Spleen (tissue), 11 donors: Measurements from ENCODE around the gene MED13L. TPM values are rescaled to one million over a fixed set of nuclear protein-coding genes. Genes with fewer than 3 reads are reported as not detected.

Experiments
- DNase-seq: peaks from one replicate; pipeline ENCODE4 v3.0.0-alpha.2; 2020
- H3K27ac ChIP-seq, 8 donors: fragments of 200-600 bp; sonication (generic) in 7 of 8; 1 replicate in 4 of 8; 2 replicates in 4 of 8; pipeline versions ENCODE4 v1.5.0 to v1.8.0; 2016 to 2021; ENCODE audit warnings: inconsistent platforms in 4 of 8, mild to moderate bottlenecking in 4 of 8, moderate library complexity in 1 of 8
- H3K27me3 ChIP-seq, 7 donors: fragments of 200-600 bp; sonication (generic) in 6 of 7; replicated peaks in 1 of 7; 1 replicate in 4 of 7; 2 replicates in 3 of 7; pipeline versions ENCODE4 v1.5.0 to v1.8.0; 2016 to 2021; ENCODE audit warnings: inconsistent platforms in 3 of 7, mild to moderate bottlenecking in 1 of 7
- H3K36me3 ChIP-seq, 6 donors: fragments of 200-600 bp; sonication (generic) in 5 of 6; 1 replicate in 4 of 6; 2 replicates in 2 of 6; pipeline versions ENCODE4 v1.5.0 to v1.8.0; 2016 to 2021; ENCODE audit warnings: inconsistent platforms in 2 of 6
- H3K4me1 ChIP-seq, 6 donors: fragments of 200-600 bp; sonication (generic) in 5 of 6; 1 replicate in 3 of 6; 2 replicates in 3 of 6; pipeline versions ENCODE4 v1.5.0 to v1.8.0; 2016 to 2021; ENCODE audit warnings: inconsistent platforms in 3 of 6
- H3K4me3 ChIP-seq, 8 donors: fragments of 200-600 bp; sonication (generic) in 7 of 8; 1 replicate in 4 of 8; 2 replicates in 4 of 8; pipeline versions ENCODE4 v1.5.0 to v1.8.0; 2016 to 2021; ENCODE audit warnings: inconsistent platforms in 4 of 8, mild to moderate bottlenecking in 4 of 8, moderate library complexity in 2 of 8
- H3K9me3 ChIP-seq, 8 donors: fragments of 200-600 bp; sonication (generic) in 7 of 8; 1 replicate in 4 of 8; 2 replicates in 4 of 8; pipeline versions ENCODE4 v1.5.0 to v1.8.0; 2016 to 2021; ENCODE audit warnings: inconsistent platforms in 4 of 8
- CTCF ChIP-seq, 11 experiments: fragments of 200-600 bp in 7 of 11; fragments of 450-650 bp in 4 of 11; sonication (generic) in 4 of 11; IDR thresholded peaks in 8 of 11; conservative IDR thresholded peaks in 3 of 11; 1 replicate in 7 of 11; 2 replicates in 4 of 11; pipeline versions ENCODE4 v1.4.0 to v1.8.0; 2016 to 2021; ENCODE audit warnings: antibody characterized with exemption in 11 of 11, inconsistent platforms in 4 of 11, mild to moderate bottlenecking in 1 of 11
- POLR2A ChIP-seq, 3 donors: fragments of 450-650 bp; IDR thresholded peaks; one replicate each; pipeline ENCODE4 v1.5.1; 2017; ENCODE audit warnings: antibody characterized with exemption in 3 of 3, mild to moderate bottlenecking in 1 of 3
- POLR2AphosphoS5 ChIP-seq, 3 donors: sonication (generic); formaldehyde crosslinking; IDR thresholded peaks; one replicate each; pipeline ENCODE4 v1.5.1; 2017; ENCODE audit warnings: antibody characterized with exemption in 3 of 3
- WGBS, 5 donors: extraction: QIAGEN DNeasy Blood & Tissue Kit in 3 of 5; methylation state at CpG; one replicate each; pipeline versions ENCODE4 v1.1.5 to v1.1.7; 2013 to 2018; 5-methylcytosine and 5-hydroxymethylcytosine counted together
- intact Hi-C: fragments of 100-400 bp; cut with DNase I; formaldehyde crosslinking; loops from one replicate; pipeline ENCODE4 v1.15.0; 2023; ENCODE audit warnings: low total_unique reads
- polyA plus RNA-seq, 3 donors: library from polyadenylated mRNA; stranded (reverse); fragments of 200-250 nt; gene quantifications; one replicate each; pipeline ENCODE4 v1.2.1, GENCODE V29; 2013
- total RNA-seq, 7 donors: library from RNA; depleted of rRNA in 3 of 7; stranded (reverse); fragments of >200 nt in 3 of 7; fragmentation: NEBNext Ultra II Directional in 4 of 7; extraction: Animal tissue kit (Norgen Biotek cat#: 25700) in 4 of 7; gene quantifications; one replicate each; pipeline versions ENCODE4 v1.1.0 to v1.2.1, GENCODE V29; 2016 to 2021
- donor health status: healthy with polysubstance abuse.
- donor health status: DM: no; HTN: no; CAD: no; lungs with moderate emphysema.
- donor health status: DM: no; HTN: no; CAD: no.
- donor health status: Bipolar disorder and iron deficiency.
- donor health status: healthy.
- donor health status: DM: no; HTN: no; CAD: no.
- donor health status: DM: yes; HTN: yes; CAD: no.

The MED13L gene
- total and polyA plus RNA-seq, 10 donors = 13.4 to 255 (median 185) TPM

- WGBS, 5 donors = 92 to 96% (median 95%) methylated on average over 3 of the region's 3 CpGs
- H3K4me1 ChIP-seq = peaks cover 8 to 94% (median 35%) of the 10 kb centered on the region in 6 donors
- no peak for TF ChIP-seq CTCF (IDR thresholded peaks at IDR 0.05 in 8 of 11, conservative IDR thresholded peaks at IDR 0.05 in 3 of 11)
- no peak for TF ChIP-seq POLR2A (IDR thresholded peaks at IDR 0.05)
- TF ChIP-seq POLR2AphosphoS5 (IDR thresholded peaks at IDR 0.05) = no peak
- intact Hi-C loops = no loop called here
- no peaks in the 10 kb centered on the region for H3K27me3 ChIP-seq
- no peak for DNase-seq
- H3K27ac ChIP-seq = no peak overlapping the region
- H3K9me3 ChIP-seq = no peaks in the 10 kb centered on the region
- no peak overlapping the region for H3K4me3 ChIP-seq
- H3K36me3 ChIP-seq = no peaks in the 10 kb centered on the region
These were observed 207.0 kb downstream of the MED13L start for GRCh38 chr12:116070444-116070843.

- DNase-seq = no peak
These were observed 207.6 kb downstream of the MED13L start for GRCh38 chr12:116069943-116070342.

GRCh38 chr12:116068853-116069252, 208.6 kb downstream of the MED13L start:
- intact Hi-C loops = loop anchor here (10.0 kb wide), 1 partner anchor 536 kb away; no protein-coding TSS in a partner anchor
- TF ChIP-seq CTCF (IDR thresholded peaks at IDR 0.05 in 8 of 11, conservative IDR thresholded peaks at IDR 0.05 in 3 of 11) = no peak
- no peak for TF ChIP-seq POLR2AphosphoS5 (IDR thresholded peaks at IDR 0.05)
- no peak for TF ChIP-seq POLR2A (IDR thresholded peaks at IDR 0.05)
- Histone ChIP-seq H3K4me1 (peaks cover 8 to 92% (median 38%) of the 10 kb centered on the region in 6 donors), H3K4me3 (no peak overlapping the region), H3K27ac (no peak overlapping the region), H3K27me3 (no peaks in the 10 kb centered on the region), H3K36me3 (no peaks in the 10 kb centered on the region), H3K9me3 (no peaks in the 10 kb centered on the region)
- DNase-seq = no peak
- 86 to 94% (median 92%) methylated on average over 9 of the region's 9 CpGs for WGBS, 5 donors

More at GRCh38 chr12:116069943-116070342, 207.6 kb downstream of the MED13L start:
- intact Hi-C loops = loop anchor here (10.0 kb wide), 1 partner anchor 535 kb away; no protein-coding TSS in a partner anchor
- Histone ChIP-seq H3K36me3 (no peaks in the 10 kb centered on the region), H3K9me3 (no peaks in the 10 kb centered on the region), H3K4me1 (peaks cover 8 to 94% (median 38%) of the 10 kb centered on the region in 6 donors), H3K27me3 (no peaks in the 10 kb centered on the region), H3K4me3 (no peak overlapping the region), H3K27ac (no peak overlapping the region)
- TF ChIP-seq CTCF (IDR thresholded peaks at IDR 0.05 in 8 of 11, conservative IDR thresholded peaks at IDR 0.05 in 3 of 11) (no peak), POLR2A (IDR thresholded peaks at IDR 0.05) (no peak), POLR2AphosphoS5 (IDR thresholded peaks at IDR 0.05) (no peak)

- Histone ChIP-seq H3K27ac (peak overlapping the region in 1 of 8 donors; percentile 43), H3K4me3 (no peak overlapping the region), H3K9me3 (no peaks in the 10 kb centered on the region), H3K27me3 (no peaks in the 10 kb centered on the region), H3K4me1 (peaks cover 8 to 91% (median 38%) of the 10 kb centered on the region in 6 donors), H3K36me3 (no peaks in the 10 kb centered on the region)
- intact Hi-C loops = loop anchor here (10.0 kb wide), 1 partner anchor 536 kb away; no protein-coding TSS in a partner anchor
- no peak for DNase-seq
- TF ChIP-seq CTCF (IDR thresholded peaks at IDR 0.05 in 8 of 11, conservative IDR thresholded peaks at IDR 0.05 in 3 of 11) = no peak
- no peak for TF ChIP-seq POLR2AphosphoS5 (IDR thresholded peaks at IDR 0.05)
- TF ChIP-seq POLR2A (IDR thresholded peaks at IDR 0.05) = no peak
These were observed 209.1 kb downstream of the MED13L start for GRCh38 chr12:116068371-116068770.
